ACHN (cell line): ENCODE data around the gene ZNF827.

Experiments
- DNase-seq: peaks from one replicate; pipeline ENCODE4 v3.0.0-alpha.2; 2015
- in situ Hi-C: cut with HindIII; loops from 2 replicates; pipeline ENCODE4 v1.10.0; 2017; ENCODE audit warnings: low sequenced_read_pairs, low pct_ligation_motif_present, low pct_unique_long_range_greater_than_20kb

ZNF827 gene

GRCh38 chr4:145786261-145786660 lies 152.4 kb downstream of the ZNF827 start:
- in situ Hi-C loops, result no loop called here
- DNase-seq, result no peak

GRCh38 chr4:145785391-145786008 lies 153.1 kb downstream of the ZNF827 start:
- DNase-seq, result no peak
- in situ Hi-C loops, result no loop called here

- in situ Hi-C loops, result no loop called here
These were observed 154.6 kb downstream of the ZNF827 start for GRCh38 chr4:145784036-145784435.

GRCh38 chr4:145782756-145783155 lies 155.9 kb downstream of the ZNF827 start:
- no peak for DNase-seq
- in situ Hi-C loops, result no loop called here

More at GRCh38 chr4:145784036-145784435, 154.6 kb downstream of the ZNF827 start:
- DNase-seq, result no peak

GRCh38 chr4:145781351-145781750 lies 157.3 kb downstream of the ZNF827 start:
- in situ Hi-C loops, result no loop called here
- DNase-seq, result no peak

GRCh38 chr4:145779319-145779801 lies 159.3 kb downstream of the ZNF827 start:
- no peak for DNase-seq
- in situ Hi-C loops, result no loop called here

- no peak for DNase-seq
- in situ Hi-C loops, result no loop called here
These were observed 162.4 kb downstream of the ZNF827 start for GRCh38 chr4:145776208-145776607.

GRCh38 chr4:145775406-145775805 lies 163.2 kb downstream of the ZNF827 start:
- DNase-seq, result no peak
- in situ Hi-C loops, result no loop called here

GRCh38 chr4:145774473-145774872 lies 164.2 kb downstream of the ZNF827 start:
- in situ Hi-C loops, result no loop called here
- DNase-seq, result no peak

GRCh38 chr4:145773581-145774234 lies 164.9 kb downstream of the ZNF827 start:
- in situ Hi-C loops, result no loop called here
- no peak for DNase-seq

GRCh38 chr4:145772347-145772746 lies 166.3 kb downstream of the ZNF827 start:
- in situ Hi-C loops, result no loop called here
- no peak for DNase-seq

- DNase-seq, result no peak
- in situ Hi-C loops, result no loop called here
These were observed 168.5 kb downstream of the ZNF827 start for GRCh38 chr4:145770124-145770523.

GRCh38 chr4:145769450-145770037 lies 169.1 kb downstream of the ZNF827 start:
- in situ Hi-C loops, result no loop called here
- no peak for DNase-seq

- in situ Hi-C loops, result no loop called here
- DNase-seq, result no peak
These were observed 172.3 kb downstream of the ZNF827 start for GRCh38 chr4:145766273-145766672.

GRCh38 chr4:145763399-145763798 lies 175.2 kb downstream of the ZNF827 start:
- no peak for DNase-seq
- in situ Hi-C loops, result no loop called here

GRCh38 chr4:145762719-145763118 lies 175.9 kb downstream of the ZNF827 start:
- in situ Hi-C loops, result no loop called here
- no peak for DNase-seq

GRCh38 chr4:145760961-145761929 lies 177.4 kb downstream of the ZNF827 start:
- in situ Hi-C loops, result no loop called here
- no peak for DNase-seq

- in situ Hi-C loops, result no loop called here
- DNase-seq, result no peak
These were observed 178.4 kb downstream of the ZNF827 start for GRCh38 chr4:145760176-145760575.

GRCh38 chr4:145757188-145757587 lies 181.4 kb downstream of the ZNF827 start:
- in situ Hi-C loops, result no loop called here
- no peak for DNase-seq
